ENCODE data around the gene COL23A1. TPM values are rescaled to one million over a fixed set of nuclear protein-coding genes. Genes with fewer than 3 reads are reported as not detected.
A peak's percentile ranks its signal among the peaks of the same experiment; 100 is the strongest.

Gene COL23A1
- total RNA-seq: 4.3 TPM

GRCh38 chr5:178590141-178590923 lies at the start of gene COL23A1:
TSS of gene COL23A1 (minus strand) at chr5:178590393.
- DNase-seq (ENCODE audit: low spot score in 2 of 2): peak in 1 of 2 donors; percentile 83
- Histone ChIP-seq H3K27me3 (no peaks in the 10 kb centered on the region), H3K4me1 (peaks cover 7 to 16% of the 10 kb centered on the region in 2 donors), H3K27ac (peak within 1 kb of the TSS; percentile 64 to 66), H3K9me3 (peaks cover 8 to 9% of the 10 kb centered on the region in 2 donors), H3K36me3 (peaks cover 0 to 10% of the 10 kb centered on the region in 2 donors), H3K4me3 (peak within 1 kb of the TSS; percentile 62 to 67)
- intact Hi-C loops (cut with DNase I): loop anchor here (1.0 to 2.0 kb wide), 2 partner anchors 36 to 310 kb away; partner anchors contain the start of gene CLK4
- TF ChIP-seq CTCF (IDR thresholded peaks at IDR 0.05): peak; percentile 36 to 74 (median 47)

DNA sequence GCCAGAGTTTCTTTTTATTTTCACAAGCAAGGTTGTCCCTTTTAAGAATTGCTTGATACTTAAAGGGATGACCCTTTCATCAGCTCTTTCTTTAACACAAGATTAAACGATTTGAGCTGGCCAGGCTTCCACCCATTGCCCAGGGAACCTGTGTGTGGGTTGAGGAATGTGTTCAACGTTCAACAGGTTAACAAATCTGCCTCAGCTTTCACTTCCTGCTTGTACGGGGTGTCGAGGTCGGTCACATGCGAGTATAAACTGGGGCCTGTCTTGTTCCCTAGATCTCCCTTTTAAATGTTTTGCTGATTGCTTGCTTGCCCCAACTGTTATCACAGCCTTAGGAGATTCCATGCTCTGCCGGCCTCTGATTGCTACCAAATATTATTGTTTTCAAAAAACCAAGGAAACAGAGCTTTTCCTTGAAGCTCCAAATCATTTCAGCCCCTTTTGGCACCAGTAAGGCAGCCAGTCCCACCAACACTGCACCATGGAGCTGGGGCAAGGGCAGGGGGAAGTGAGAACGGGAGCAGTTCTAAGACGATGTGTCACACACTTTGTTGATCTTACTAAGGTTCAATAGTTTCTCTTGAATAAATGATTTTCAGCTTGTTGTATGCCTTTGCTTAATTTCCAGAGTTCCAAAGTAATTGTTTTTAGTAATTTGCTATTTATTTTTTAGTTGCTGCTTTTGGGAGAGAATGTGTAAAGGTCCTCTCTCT lies 47.3 kb upstream of the COL23A1 start:
- H3K27ac ChIP-seq: no peak overlapping the region
- H3K9me3 ChIP-seq: no peaks in the 10 kb centered on the region
- DNase-seq (ENCODE audit: low spot score in 2 of 2): no peak
- intact Hi-C loops (cut with DNase I): no loop called here
- no peak for TF ChIP-seq CTCF (IDR thresholded peaks at IDR 0.05)
- H3K4me3 ChIP-seq: no peak overlapping the region
- no peaks in the 10 kb centered on the region for H3K36me3 ChIP-seq
- H3K4me1 ChIP-seq: no peaks in the 10 kb centered on the region
- H3K27me3 ChIP-seq: no peaks in the 10 kb centered on the region

GRCh38 chr5:178632285-178632684 lies 42.1 kb upstream of the COL23A1 start:
- H3K9me3 ChIP-seq: no peaks in the 10 kb centered on the region
- no peak for TF ChIP-seq CTCF (IDR thresholded peaks at IDR 0.05)
- no peak overlapping the region for H3K27ac ChIP-seq
- H3K36me3 ChIP-seq: no peaks in the 10 kb centered on the region
- no peaks in the 10 kb centered on the region for H3K27me3 ChIP-seq
- no peak for DNase-seq (ENCODE audit: low spot score in 2 of 2)
- no peak overlapping the region for H3K4me3 ChIP-seq
- intact Hi-C loops (cut with DNase I): no loop called here
- no peaks in the 10 kb centered on the region for H3K4me1 ChIP-seq

- Histone ChIP-seq H3K4me3 (no peak overlapping the region), H3K4me1 (no peaks in the 10 kb centered on the region), H3K27ac (no peak overlapping the region), H3K27me3 (no peaks in the 10 kb centered on the region), H3K36me3 (no peaks in the 10 kb centered on the region), H3K9me3 (no peaks in the 10 kb centered on the region)
- intact Hi-C loops (cut with DNase I): no loop called here
- no peak for DNase-seq (ENCODE audit: low spot score in 2 of 2)
- TF ChIP-seq CTCF (IDR thresholded peaks at IDR 0.05): no peak
Observed at GRCh38 chr5:178630951-178631350, 40.8 kb upstream of the COL23A1 start.

- TF ChIP-seq CTCF (IDR thresholded peaks at IDR 0.05): no peak
- intact Hi-C loops (cut with DNase I): no loop called here
- H3K27me3 ChIP-seq: no peaks in the 10 kb centered on the region
- no peak for DNase-seq (ENCODE audit: low spot score in 2 of 2)
- H3K9me3 ChIP-seq: no peaks in the 10 kb centered on the region
- no peaks in the 10 kb centered on the region for H3K36me3 ChIP-seq
- no peak overlapping the region for H3K27ac ChIP-seq
- no peaks in the 10 kb centered on the region for H3K4me1 ChIP-seq
- H3K4me3 ChIP-seq: no peak overlapping the region
Observed at GRCh38 chr5:178630475-178630930, 40.3 kb upstream of the COL23A1 start.

Measured in ascending aorta (tissue), 2 donors.